Dermis lymphatic vessel endothelial cell (primary cell): ENCODE results near the gene LCN1. TPM values are rescaled to one million over a fixed set of nuclear protein-coding genes. Genes with fewer than 3 reads are reported as not detected.

Experiments used
- total RNA-seq: library from RNA; depleted of rRNA; stranded (reverse); fragments of >200 nt; gene quantifications from 2 replicates; pipeline ENCODE4 v1.2.1, GENCODE V29; 2014

The LCN1 gene
- total RNA-seq: not detected in 2 replicates

DNA sequence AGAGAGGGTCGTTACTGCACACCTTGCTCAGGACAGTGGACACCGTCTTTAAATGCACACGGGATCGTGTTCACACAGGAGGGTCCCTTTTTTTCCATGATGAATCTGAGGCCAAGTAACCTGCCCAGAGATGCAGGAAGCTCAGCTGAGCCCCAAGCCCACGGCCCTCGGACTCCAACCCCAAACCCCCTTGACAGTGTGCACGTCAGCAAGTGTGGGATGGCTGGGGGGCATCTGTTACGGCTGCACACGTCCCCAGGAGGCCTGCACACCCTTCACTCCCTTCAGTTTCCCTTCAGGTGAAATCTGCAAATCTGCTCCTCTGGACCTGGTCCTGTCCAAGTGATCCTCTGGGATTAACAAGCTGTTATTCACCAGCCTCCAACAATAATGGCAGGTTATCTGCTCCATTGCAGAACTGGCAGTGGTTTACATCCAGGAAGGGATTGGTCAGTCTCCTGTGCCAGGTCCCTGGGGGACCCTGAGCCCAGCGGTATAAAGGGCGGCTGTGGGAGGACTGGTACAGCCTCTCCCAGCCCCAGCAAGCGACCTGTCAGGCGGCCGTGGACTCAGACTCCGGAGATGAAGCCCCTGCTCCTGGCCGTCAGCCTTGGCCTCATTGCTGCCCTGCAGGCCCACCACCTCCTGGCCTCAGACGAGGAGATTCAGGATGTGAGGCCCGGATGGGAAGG is at the start of gene LCN1:
Gene LCN1, plus strand, starts transcription at position 525 of the 692 bp plus-strand sequence. Its CDS starts 58 bp downstream, at position 583.

DNA sequence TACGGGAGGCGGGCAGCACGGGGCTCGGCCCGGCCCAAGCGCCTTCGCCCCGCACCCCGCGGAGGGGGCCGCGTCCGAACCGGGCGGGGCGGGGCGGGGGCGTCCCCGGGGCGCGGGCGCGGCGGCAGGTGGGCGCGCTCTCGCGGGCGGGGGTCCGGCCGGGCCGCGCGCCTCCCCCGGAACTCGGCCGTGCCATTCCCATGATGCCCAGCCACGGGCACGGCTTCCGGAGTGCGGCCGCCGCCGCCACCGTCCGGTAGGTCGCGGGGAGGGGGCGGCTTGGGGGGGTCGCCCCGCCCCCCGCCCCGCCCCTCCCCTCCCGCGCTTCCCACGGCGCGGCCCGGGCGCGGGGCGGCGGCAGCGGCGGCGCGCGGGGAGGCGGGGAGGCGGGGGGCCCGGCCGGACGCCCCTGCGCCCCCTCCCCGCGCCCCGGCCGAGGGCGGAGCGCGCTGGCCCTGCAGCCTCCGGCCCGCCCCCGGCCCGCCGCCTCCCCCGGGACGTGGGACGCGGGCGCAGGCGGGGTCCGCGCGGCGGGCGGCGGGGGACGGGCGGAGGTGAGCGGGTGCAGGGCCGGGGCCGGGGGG is 41.7 kb upstream of the LCN1 start, which contains the start of gene PPP1R26:
Gene PPP1R26, plus strand, starts transcription at position 314 of the 584 bp plus-strand sequence. CDS start 4,729 bp downstream, outside the sequence.

DNA sequence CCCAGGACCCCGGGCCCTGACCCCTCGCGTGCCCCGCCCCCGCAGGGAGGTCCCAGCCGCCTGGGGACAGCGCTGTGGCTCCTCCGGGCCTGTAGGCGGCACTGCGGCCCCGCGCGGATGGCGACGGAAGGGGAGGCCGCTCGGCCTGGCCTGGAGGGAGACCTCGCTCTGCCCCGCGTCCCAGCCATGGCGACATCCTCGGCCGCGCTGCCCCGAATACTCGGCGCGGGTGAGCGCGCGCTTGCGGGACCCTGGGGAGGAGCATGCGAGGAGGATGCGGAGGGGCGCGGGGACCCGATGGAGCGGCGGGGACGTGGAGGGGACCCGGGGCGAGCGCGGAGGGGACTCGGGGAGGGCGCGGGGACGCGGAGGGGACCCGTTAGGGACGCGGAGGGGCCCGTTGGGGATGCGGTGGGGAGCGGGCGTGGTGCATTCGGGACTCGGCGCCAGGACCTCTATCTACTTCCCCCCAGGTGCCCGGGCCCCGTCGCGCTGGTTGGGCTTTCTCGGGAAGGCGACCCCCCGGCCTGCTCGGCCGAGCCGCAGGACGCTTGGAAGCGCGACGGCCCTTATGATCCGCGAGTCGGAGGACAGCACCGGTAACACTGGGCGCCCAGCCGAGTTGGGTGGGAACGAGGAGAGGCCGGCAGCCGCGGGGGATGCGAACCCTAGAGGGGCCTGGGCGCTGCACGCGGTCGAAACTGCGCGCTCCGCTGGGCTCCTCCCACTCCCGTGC is 20.5 kb upstream of the LCN1 start, which contains the start of gene MRPS2:
Gene MRPS2, plus strand, starts transcription at position 158 of the 736 bp plus-strand sequence. Its CDS starts 29 bp downstream, at position 187.

DNA sequence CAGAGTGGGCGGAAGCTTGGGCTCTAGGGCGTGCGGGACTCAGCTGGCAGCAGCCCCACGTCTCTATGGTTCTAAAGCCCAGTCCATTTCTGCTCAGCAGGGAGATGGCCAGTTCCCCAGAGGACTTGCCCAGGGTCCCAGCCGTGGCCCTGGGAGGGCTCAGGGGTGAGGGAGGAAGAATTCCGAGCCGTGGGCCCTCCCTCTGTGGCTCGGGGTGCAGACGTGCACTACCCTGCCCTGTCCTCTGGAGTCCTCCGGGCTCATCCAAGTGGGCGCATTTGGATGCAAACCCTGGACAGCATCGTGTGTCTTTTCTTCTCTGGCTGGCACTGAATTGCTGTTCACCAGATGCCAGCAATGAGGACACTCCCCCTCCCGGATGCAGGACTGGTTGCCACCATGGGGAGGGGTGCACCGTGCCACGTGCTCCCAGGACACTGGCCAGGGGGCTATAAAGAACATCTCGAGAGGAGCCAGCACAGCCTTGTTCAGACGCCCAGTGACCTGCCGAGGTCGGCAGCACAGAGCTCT is 24.5 kb downstream of the LCN1 start, which contains the start of gene OBP2A:
Gene OBP2A, plus strand, starts transcription at position 481 of the 531 bp plus-strand sequence. CDS start 55 bp downstream, outside the sequence.

DNA sequence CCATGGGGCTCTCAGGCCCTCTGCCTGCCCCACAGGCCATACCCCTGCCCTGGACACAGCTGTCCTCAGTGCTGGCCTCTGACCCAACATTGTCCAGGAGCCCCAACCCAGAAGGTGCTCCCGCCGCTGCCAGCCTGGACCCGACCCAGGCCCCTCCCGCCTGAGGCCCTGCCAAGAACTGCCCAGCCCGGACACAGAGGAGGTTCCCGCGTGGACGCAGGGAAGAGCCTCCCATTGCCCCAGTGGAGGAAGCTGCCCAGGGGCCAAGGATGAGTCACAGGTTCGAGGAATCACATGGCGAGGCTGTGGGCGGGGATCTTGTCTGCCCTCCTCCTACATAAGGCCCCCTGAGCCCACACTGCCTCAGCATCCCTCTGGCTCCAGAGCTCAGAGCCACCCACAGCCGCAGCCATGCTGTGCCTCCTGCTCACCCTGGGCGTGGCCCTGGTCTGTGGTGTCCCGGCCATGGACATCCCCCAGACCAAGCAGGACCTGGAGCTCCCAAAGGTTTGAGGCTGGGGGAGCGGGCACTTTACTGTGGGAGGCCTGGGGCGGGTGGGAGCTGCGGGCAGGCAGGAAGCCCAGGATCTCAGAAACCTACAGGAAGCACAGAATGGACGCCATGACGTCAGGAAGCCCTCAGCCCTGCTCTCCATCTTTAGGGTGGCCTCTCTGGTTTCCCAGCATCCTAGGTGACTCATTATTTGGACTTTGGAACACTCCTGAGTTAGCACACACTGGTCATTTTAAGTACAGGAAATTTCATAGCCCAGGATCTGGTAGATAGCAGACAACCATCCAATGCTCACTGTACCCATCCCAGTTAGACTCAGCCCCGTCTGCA is 40.4 kb downstream of the LCN1 start, which contains the start of gene PAEP:
Gene PAEP, plus strand, starts transcription at position 366 of the 844 bp plus-strand sequence.

Other genes starting within 250 kb of the LCN1 start
- gene PPP1R26, start 41.7 kb upstream of the LCN1 start, total RNA-seq: 9.1 and 10.0 TPM in 2 replicates
- gene MRPS2, start 20.8 kb upstream of the LCN1 start, total RNA-seq: 9.9 and 12.3 TPM in 2 replicates
- not detected in 2 replicates for gene OBP2A, start 24.7 kb downstream of the LCN1 start, total RNA-seq
- gene PAEP, start 40.3 kb downstream of the LCN1 start, total RNA-seq: not detected in 2 replicates
- not detected in 2 replicates for gene GLT6D1, start 118.1 kb downstream of the LCN1 start, total RNA-seq
- not detected in 2 replicates for gene LCN9, start 141.9 kb downstream of the LCN1 start, total RNA-seq
- gene SOHLH1, start 178.0 kb downstream of the LCN1 start, total RNA-seq: not detected in 2 replicates
- gene KCNT1, start 180.7 kb downstream of the LCN1 start, total RNA-seq: not detected in 2 replicates